OCI-LY1 (cell line): ENCODE results near the gene MAP4K1.

Experiments used
- H2AFZ ChIP-seq: fragments of 200-600 bp; sonication (generic), shearing (Covaris generic); 2 replicates; pipeline ENCODE4 v1.6.0; 2014; ENCODE audit warnings: antibody characterized with exemption, mild to moderate bottlenecking, low read length
- H3F3A ChIP-seq: fragments of 200-600 bp; sonication (generic), shearing (Covaris generic); 2 replicates; pipeline ENCODE4 v1.6.0; 2014; ENCODE audit warnings: mild to moderate bottlenecking, antibody characterized with exemption, low read length, moderate library complexity; ENCODE audit not compliant: insufficient read depth
- H3K27ac ChIP-seq: fragments of 200-600 bp; sonication (generic); 2 replicates; pipeline ENCODE4 v1.5.1; 2014; ENCODE audit warnings: low read length, mixed run types, mild to moderate bottlenecking, low read depth; ENCODE audit not compliant: poor library complexity, severe bottlenecking
- H3K27me3 ChIP-seq: fragments of 200-600 bp; sonication (generic); 2 replicates; pipeline ENCODE4 v1.6.0; 2014; ENCODE audit warnings: antibody characterized with exemption, mild to moderate bottlenecking, low read length, moderate library complexity; ENCODE audit not compliant: insufficient read depth
- H3K36me3 ChIP-seq: fragments of 200-600 bp; sonication (generic); 2 replicates; pipeline ENCODE4 v1.6.1; 2014; ENCODE audit warnings: mild to moderate bottlenecking, antibody characterized with exemption, low read length, moderate library complexity, mixed read lengths; ENCODE audit not compliant: insufficient read depth
- H3K4me1 ChIP-seq: fragments of 200-600 bp; sonication (generic); 2 replicates; pipeline ENCODE4 v1.5.1; 2014; ENCODE audit warnings: mild to moderate bottlenecking, low read length, moderate library complexity; ENCODE audit not compliant: insufficient read depth, severe bottlenecking
- H3K4me2 ChIP-seq: fragments of 200-600 bp; sonication (generic), shearing (Covaris generic); 2 replicates; pipeline ENCODE4 v1.6.1; 2014; ENCODE audit warnings: low read length
- H3K4me3 ChIP-seq: fragments of 200-600 bp; sonication (generic); 2 replicates; pipeline ENCODE4 v1.5.1; 2014; ENCODE audit warnings: low read length, low read depth, mild to moderate bottlenecking, mixed read lengths; ENCODE audit not compliant: poor library complexity, severe bottlenecking
- H3K79me2 ChIP-seq: fragments of 200-600 bp; shearing (Covaris generic); 2 replicates; pipeline ENCODE4 v1.6.1; 2016; ENCODE audit warnings: mixed run types, low read length, mixed read lengths; ENCODE audit not compliant: insufficient read depth
- H3K9ac ChIP-seq: fragments of 200-600 bp; sonication (generic), shearing (Covaris generic); 2 replicates; pipeline ENCODE4 v1.6.1; 2014; ENCODE audit warnings: mild to moderate bottlenecking, low read length, mixed read lengths
- H3K9me2 ChIP-seq: fragments of 200-600 bp; sonication (generic), shearing (Covaris generic); 2 replicates; pipeline ENCODE4 v1.6.1; 2014; ENCODE audit warnings: low read depth, mild to moderate bottlenecking, low read length, mixed read lengths
- H3K9me3 ChIP-seq: fragments of 200-600 bp; shearing (Covaris generic); 2 replicates; pipeline ENCODE4 v1.6.1; 2014; ENCODE audit warnings: low read length, mixed read lengths
- H4K20me1 ChIP-seq: fragments of 200-600 bp; sonication (generic), shearing (Covaris generic); 2 replicates; pipeline ENCODE4 v1.6.0; 2016; ENCODE audit warnings: mild to moderate bottlenecking, low read length; ENCODE audit not compliant: insufficient read depth
- EZH2 ChIP-seq: fragments of 200-600 bp; sonication (generic), shearing (Covaris generic); IDR thresholded peaks from 2 replicates; pipeline ENCODE4 v1.8.0; 2017; ENCODE audit warnings: borderline replicate concordance, mixed run types, mild to moderate bottlenecking, antibody characterized with exemption, low read length, moderate library complexity, mixed read lengths
- TF ChIP-seq, protein P1 (sequence below): fragments of 200-600 bp; sonication (generic), shearing (Covaris generic); IDR thresholded peaks from 2 replicates; pipeline ENCODE4 v1.5.1; 2017; ENCODE audit warnings: mild to moderate bottlenecking, antibody characterized with exemption, low read length, moderate library complexity, mixed read lengths

MAP4K1 gene

DNA sequence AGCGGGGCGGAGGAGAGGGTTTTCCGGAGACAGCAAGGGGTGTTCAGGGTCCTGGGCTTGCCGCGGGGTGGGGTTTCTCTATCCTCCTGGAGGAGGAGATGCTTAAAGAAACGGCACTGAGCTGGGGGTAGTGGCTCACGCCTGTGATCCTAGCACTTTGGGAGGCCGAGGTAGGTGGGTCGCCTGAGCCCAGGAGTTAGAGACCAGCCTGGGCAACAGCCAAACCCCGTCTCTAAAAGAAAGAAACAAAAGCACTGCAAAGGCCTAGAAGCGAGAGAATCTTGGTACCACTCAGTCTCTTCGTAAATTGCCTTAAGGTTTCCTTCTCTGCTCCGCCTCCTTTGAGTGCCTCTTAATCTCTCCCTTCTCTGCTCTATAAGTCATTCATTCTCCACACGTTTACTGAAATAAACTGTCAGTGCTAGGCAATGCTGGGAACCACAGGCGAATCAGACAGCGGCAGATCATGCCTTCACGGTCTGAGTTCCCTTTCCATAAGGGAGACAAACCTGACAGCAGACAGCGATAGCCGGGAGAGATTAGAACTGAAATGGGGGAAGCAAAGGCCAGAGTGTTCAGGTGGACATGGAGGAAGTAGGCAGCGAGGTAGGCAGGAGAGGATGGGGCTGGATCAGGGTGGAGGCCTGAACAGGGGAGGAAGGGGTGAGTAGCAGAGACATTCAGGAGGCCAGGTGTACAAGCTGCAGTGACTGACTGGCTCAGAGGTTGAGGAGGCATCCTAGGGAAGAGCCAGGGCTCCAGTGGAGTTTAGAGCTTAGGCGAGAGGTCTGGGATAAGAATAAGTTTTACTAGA lies 1.8 kb upstream of the MAP4K1 start:
- no peak for TF ChIP-seq EZH2
- TF ChIP-seq, protein P1, sequence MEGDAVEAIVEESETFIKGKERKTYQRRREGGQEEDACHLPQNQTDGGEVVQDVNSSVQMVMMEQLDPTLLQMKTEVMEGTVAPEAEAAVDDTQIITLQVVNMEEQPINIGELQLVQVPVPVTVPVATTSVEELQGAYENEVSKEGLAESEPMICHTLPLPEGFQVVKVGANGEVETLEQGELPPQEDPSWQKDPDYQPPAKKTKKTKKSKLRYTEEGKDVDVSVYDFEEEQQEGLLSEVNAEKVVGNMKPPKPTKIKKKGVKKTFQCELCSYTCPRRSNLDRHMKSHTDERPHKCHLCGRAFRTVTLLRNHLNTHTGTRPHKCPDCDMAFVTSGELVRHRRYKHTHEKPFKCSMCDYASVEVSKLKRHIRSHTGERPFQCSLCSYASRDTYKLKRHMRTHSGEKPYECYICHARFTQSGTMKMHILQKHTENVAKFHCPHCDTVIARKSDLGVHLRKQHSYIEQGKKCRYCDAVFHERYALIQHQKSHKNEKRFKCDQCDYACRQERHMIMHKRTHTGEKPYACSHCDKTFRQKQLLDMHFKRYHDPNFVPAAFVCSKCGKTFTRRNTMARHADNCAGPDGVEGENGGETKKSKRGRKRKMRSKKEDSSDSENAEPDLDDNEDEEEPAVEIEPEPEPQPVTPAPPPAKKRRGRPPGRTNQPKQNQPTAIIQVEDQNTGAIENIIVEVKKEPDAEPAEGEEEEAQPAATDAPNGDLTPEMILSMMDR = no peak
- Histone ChIP-seq H4K20me1 (no peaks in the 10 kb centered on the region), H3K9me2 (no peaks in the 10 kb centered on the region), H3K4me2 (peak overlapping the region; percentile 73), H3F3A (no peaks in the 10 kb centered on the region), H3K4me1 (peaks cover 35% of the 10 kb centered on the region), H2AFZ (no peak overlapping the region), H3K36me3 (peaks cover 52% of the 10 kb centered on the region), H3K79me2 (peaks cover 24% of the 10 kb centered on the region), H3K4me3 (peak overlapping the region; percentile 100), H3K27me3 (no peaks in the 10 kb centered on the region), H3K9ac (peak overlapping the region; percentile 100), H3K9me3 (no peaks in the 10 kb centered on the region), H3K27ac (peak overlapping the region; percentile 66)

DNA sequence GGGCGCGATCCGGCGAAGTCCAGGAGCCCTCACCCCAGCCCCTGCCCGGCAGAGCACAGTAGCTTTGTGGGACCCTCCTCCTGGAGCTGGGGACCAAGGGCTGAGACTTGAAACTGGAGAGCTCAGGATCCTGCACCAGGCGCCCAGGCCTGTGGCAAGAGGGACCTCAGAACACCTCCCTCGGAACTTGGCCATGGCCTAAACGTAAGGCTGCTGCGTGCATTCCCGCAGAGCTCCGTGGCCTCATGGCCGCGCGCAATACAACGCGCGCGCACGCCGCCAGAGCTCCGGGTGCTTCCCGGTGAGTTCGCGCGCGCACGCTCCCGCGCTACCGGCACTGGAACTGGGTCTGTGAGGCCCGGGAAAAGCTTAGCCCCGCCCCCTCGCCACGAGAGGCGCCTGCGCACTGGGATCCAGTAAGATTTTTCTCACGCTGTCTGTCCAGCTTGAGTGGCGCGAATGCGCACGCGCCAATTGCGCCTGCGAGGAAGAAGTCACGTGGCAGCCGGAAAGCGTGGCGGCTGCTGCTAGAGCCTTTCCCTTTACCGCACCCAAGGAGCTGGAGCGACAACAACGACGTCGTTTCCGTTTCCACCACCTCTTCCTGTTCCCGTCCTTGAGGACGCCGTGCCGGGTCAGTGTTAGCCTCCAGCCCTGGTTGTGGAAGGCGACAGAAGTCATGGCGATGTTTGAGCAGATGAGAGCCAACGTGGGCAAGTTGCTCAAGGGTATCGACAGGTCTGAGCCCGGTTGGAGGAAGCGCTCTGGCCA lies 1.0 kb upstream of the MAP4K1 start, which contains the start of gene EIF3K:
EIF3K (plus strand) TSS at position 599 of the 771 bp plus-strand sequence; CDS start at position 680, 81 bp downstream.
- no peak within 1 kb of the TSS for H2AFZ ChIP-seq
- H3K27ac ChIP-seq = peak within 1 kb of the TSS; percentile 94
- no peaks in the 10 kb centered on the region for H4K20me1 ChIP-seq
- H3K9me3 ChIP-seq = no peaks in the 10 kb centered on the region
- peaks cover 51% of the 10 kb centered on the region for H3K36me3 ChIP-seq
- H3F3A ChIP-seq = no peaks in the 10 kb centered on the region
- H3K9me2 ChIP-seq = no peaks in the 10 kb centered on the region
- TF ChIP-seq, protein P1 = no peak
- no peak for TF ChIP-seq EZH2
- peak within 1 kb of the TSS; percentile 100 for H3K9ac ChIP-seq
- H3K4me1 ChIP-seq = peaks cover 35% of the 10 kb centered on the region
- H3K27me3 ChIP-seq = no peaks in the 10 kb centered on the region
- H3K4me3 ChIP-seq = peak within 1 kb of the TSS; percentile 100
- peaks cover 24% of the 10 kb centered on the region for H3K79me2 ChIP-seq
- peak within 1 kb of the TSS; percentile 73 for H3K4me2 ChIP-seq

DNA sequence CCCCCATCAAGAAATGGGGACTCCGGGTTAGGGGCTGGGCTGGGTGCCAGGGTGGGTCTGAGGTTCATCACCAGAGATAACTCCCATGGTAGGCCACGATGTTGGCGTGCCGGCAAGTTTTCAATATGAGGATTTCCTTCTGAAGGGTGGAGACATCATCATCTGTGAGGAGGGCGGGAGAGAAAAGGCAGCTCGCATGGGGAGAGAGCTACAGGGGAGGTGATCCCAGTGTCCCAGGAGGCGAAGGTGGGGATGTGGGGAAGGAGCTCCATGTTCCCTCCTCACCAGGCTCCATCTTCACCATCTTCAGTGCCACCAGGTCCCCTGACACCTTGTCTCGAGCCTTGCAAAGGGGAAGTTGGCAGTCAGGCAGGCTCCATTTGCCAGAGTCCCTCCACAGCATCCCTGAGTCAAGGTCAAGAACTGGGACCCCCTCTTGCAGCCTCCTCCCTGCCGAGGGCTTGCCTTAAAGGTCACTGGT lies 430 bp downstream of the MAP4K1 start:
- Histone ChIP-seq H3F3A (no peaks in the 10 kb centered on the region), H3K79me2 (peaks cover 24% of the 10 kb centered on the region), H3K9ac (peak overlapping the region; percentile 93), H3K27ac (peak overlapping the region; percentile 94), H4K20me1 (no peaks in the 10 kb centered on the region), H3K4me3 (peak overlapping the region; percentile 100), H3K4me1 (peaks cover 35% of the 10 kb centered on the region), H3K36me3 (peaks cover 57% of the 10 kb centered on the region), H3K4me2 (peak overlapping the region; percentile 73), H3K9me3 (no peaks in the 10 kb centered on the region), H3K27me3 (no peaks in the 10 kb centered on the region), H2AFZ (no peak overlapping the region), H3K9me2 (no peaks in the 10 kb centered on the region)
- TF ChIP-seq EZH2 = no peak
- TF ChIP-seq, protein P1 = no peak
